Measurements from ENCODE around the gene PACRGL. TPM values are rescaled to one million over a fixed set of nuclear protein-coding genes. Genes with fewer than 3 reads are reported as not detected.
A peak's percentile ranks its signal among the peaks of the same experiment; 100 is the strongest.

PACRGL gene
- total RNA-seq, 1 experiment from 2014 or later = 13.5 TPM

DNA sequence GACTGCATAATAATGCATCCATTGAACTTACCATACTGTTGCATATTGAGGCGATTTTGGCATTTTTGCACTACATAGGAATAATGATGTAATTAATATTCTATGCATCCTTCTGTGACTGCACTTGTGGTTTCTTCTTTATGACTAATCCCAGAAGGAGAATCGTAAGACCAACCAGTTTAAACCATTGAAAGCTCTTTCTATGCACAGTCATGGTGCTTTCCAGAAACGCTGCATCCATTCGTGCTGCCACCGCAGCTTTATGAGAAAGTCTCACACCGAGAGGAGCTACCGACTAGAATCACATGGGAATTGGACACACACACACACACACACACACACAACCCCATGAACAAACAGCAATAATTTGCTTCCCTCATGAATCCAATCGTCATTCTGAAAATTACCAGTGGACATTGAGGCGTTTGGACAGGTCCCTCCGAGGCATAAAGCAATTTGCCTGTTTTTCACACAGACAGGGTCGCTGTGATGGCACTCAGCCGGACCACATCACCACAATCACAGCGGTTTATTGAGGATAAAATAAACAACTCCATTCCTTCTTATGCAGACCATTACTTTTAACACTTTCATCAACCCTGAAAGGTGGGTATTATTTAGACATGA is 64.2 kb downstream of the PACRGL start:
- H3K4me3 Mint-ChIP-seq = no peak overlapping the region
- no peaks in the 10 kb centered on the region for H3K4me1 Mint-ChIP-seq
- DNase-seq (ENCODE audit: low spot score) (no peak), ATAC-seq (no peak)
- POLR2A ChIA-PET = no interaction called here
- CTCF ChIA-PET = interaction anchor here (1.5 kb wide), 1 partner anchor 9 kb away, joined by 4 read pairs; no protein-coding TSS in a partner anchor
- H3K9me3 Mint-ChIP-seq = no peaks in the 10 kb centered on the region
- TF ChIP-seq ESRRA (CRISPR knock-in tag; IDR thresholded peaks at IDR 0.05; ENCODE audit: borderline replicate concordance) (no peak), ZNF232 (CRISPR knock-in tag; IDR thresholded peaks at IDR 0.05) (no peak), PRRX2 (CRISPR knock-in tag; IDR thresholded peaks at IDR 0.05) (no peak), CBFB (CRISPR knock-in tag; IDR thresholded peaks at IDR 0.05; ENCODE audit: low read depth) (no peak), FOXP1 (CRISPR knock-in tag; IDR thresholded peaks at IDR 0.05; ENCODE audit: borderline replicate concordance) (no peak), KAT7 (CRISPR knock-in tag; IDR thresholded peaks at IDR 0.05; ENCODE audit: borderline replicate concordance) (no peak)
- TF ChIP-seq, protein P1, sequence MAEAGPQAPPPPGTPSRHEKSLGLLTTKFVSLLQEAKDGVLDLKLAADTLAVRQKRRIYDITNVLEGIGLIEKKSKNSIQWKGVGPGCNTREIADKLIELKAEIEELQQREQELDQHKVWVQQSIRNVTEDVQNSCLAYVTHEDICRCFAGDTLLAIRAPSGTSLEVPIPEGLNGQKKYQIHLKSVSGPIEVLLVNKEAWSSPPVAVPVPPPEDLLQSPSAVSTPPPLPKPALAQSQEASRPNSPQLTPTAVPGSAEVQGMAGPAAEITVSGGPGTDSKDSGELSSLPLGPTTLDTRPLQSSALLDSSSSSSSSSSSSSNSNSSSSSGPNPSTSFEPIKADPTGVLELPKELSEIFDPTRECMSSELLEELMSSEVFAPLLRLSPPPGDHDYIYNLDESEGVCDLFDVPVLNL (CRISPR knock-in tag; IDR thresholded peaks at IDR 0.05; ENCODE audit: borderline replicate concordance, low read depth) = no peak
- TF ChIP-seq, protein P2, sequence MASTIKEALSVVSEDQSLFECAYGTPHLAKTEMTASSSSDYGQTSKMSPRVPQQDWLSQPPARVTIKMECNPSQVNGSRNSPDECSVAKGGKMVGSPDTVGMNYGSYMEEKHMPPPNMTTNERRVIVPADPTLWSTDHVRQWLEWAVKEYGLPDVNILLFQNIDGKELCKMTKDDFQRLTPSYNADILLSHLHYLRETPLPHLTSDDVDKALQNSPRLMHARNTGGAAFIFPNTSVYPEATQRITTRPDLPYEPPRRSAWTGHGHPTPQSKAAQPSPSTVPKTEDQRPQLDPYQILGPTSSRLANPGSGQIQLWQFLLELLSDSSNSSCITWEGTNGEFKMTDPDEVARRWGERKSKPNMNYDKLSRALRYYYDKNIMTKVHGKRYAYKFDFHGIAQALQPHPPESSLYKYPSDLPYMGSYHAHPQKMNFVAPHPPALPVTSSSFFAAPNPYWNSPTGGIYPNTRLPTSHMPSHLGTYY (CRISPR knock-in tag; IDR thresholded peaks at IDR 0.05) = no peak
- TF ChIP-seq, protein P3, sequence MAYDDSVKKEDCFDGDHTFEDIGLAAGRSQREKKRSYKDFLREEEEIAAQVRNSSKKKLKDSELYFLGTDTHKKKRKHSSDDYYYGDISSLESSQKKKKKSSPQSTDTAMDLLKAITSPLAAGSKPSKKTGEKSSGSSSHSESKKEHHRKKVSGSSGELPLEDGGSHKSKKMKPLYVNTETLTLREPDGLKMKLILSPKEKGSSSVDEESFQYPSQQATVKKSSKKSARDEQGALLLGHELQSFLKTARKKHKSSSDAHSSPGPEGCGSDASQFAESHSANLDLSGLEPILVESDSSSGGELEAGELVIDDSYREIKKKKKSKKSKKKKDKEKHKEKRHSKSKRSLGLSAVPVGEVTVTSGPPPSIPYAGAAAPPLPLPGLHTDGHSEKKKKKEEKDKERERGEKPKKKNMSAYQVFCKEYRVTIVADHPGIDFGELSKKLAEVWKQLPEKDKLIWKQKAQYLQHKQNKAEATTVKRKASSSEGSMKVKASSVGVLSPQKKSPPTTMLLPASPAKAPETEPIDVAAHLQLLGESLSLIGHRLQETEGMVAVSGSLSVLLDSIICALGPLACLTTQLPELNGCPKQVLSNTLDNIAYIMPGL (CRISPR knock-in tag; IDR thresholded peaks at IDR 0.05) = no peak
- TF ChIP-seq, protein P4, sequence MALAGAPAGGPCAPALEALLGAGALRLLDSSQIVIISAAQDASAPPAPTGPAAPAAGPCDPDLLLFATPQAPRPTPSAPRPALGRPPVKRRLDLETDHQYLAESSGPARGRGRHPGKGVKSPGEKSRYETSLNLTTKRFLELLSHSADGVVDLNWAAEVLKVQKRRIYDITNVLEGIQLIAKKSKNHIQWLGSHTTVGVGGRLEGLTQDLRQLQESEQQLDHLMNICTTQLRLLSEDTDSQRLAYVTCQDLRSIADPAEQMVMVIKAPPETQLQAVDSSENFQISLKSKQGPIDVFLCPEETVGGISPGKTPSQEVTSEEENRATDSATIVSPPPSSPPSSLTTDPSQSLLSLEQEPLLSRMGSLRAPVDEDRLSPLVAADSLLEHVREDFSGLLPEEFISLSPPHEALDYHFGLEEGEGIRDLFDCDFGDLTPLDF (CRISPR knock-in tag; IDR thresholded peaks at IDR 0.05) = no peak
- H3K27ac Mint-ChIP-seq = no peak overlapping the region
- H3K36me3 Mint-ChIP-seq = no peaks in the 10 kb centered on the region
- H3K27me3 Mint-ChIP-seq (ENCODE audit: low read depth) = no peaks in the 10 kb centered on the region

DNA sequence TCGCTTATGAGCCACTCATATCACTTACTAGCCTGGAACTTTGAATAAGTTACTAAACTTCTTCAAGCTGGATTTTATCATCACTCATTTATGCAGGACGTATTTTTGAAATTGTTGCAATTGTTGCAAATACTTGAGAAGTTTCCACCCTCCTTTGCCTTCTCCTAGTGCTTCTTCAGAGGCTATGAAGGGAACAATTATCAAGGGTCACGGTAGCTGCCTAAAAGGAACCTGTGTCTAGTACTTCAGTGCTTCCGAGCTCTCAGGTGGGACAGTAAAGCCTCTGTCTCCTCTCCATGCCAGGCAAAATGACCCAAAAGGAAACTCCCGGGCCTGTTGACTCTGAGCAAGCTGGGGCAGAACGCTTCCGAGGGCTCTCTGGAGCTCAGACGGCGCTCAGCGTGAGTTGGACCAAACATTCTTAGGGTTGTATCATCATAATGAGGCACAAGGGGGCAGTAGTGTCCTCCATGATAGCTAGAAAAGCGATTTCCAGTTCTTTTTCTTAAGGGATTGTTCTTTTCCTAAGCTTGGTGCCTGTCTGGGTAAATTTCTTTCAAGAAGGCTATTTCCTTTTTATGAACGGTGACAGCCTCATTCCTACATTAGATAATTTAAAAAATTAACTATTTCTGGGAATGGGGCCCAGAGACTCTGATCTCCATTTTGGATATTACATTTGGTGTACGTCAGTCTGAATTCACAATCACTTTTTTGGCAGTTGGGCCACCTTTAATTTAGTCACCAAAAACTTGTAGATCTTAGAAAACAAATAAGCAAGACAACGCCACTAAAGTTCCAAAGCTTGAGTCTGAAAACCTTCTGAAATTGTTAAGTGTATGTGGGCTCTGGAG is 73.1 kb downstream of the PACRGL start:
- ChIA-PET POLR2A (interaction anchor here (0.6 kb wide), 1 partner anchor 25 kb away, joined by 3 read pairs; no protein-coding TSS in a partner anchor), CTCF (interaction anchor here (0.6 to 1.7 kb wide), 53 partner anchors 9 to 992 kb away, joined by 3 to 14 read pairs (median 4); partner anchors contain the start of gene PACRGL)
- peak; percentile 99 for ATAC-seq
- Mint-ChIP-seq H3K9me3 (no peaks in the 10 kb centered on the region), H3K4me3 (no peak overlapping the region), H3K27ac (no peak overlapping the region), H3K4me1 (peaks cover 3% of the 10 kb centered on the region; the same call in 1 of the 2 replicates), H3K36me3 (no peaks in the 10 kb centered on the region), H3K27me3 (ENCODE audit: low read depth) (no peaks in the 10 kb centered on the region)
- TF ChIP-seq, protein P5, sequence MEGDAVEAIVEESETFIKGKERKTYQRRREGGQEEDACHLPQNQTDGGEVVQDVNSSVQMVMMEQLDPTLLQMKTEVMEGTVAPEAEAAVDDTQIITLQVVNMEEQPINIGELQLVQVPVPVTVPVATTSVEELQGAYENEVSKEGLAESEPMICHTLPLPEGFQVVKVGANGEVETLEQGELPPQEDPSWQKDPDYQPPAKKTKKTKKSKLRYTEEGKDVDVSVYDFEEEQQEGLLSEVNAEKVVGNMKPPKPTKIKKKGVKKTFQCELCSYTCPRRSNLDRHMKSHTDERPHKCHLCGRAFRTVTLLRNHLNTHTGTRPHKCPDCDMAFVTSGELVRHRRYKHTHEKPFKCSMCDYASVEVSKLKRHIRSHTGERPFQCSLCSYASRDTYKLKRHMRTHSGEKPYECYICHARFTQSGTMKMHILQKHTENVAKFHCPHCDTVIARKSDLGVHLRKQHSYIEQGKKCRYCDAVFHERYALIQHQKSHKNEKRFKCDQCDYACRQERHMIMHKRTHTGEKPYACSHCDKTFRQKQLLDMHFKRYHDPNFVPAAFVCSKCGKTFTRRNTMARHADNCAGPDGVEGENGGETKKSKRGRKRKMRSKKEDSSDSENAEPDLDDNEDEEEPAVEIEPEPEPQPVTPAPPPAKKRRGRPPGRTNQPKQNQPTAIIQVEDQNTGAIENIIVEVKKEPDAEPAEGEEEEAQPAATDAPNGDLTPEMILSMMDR (IDR thresholded peaks at IDR 0.05) = peak; percentile 64
- TF ChIP-seq, protein P6, sequence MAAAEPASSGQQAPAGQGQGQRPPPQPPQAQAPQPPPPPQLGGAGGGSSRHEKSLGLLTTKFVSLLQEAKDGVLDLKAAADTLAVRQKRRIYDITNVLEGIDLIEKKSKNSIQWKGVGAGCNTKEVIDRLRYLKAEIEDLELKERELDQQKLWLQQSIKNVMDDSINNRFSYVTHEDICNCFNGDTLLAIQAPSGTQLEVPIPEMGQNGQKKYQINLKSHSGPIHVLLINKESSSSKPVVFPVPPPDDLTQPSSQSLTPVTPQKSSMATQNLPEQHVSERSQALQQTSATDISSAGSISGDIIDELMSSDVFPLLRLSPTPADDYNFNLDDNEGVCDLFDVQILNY (CRISPR knock-in tag; IDR thresholded peaks at IDR 0.05) = no peak
- peak; percentile 59 for DNase-seq (ENCODE audit: low spot score)
